ENCODE data around the gene RCOR3. TPM values are rescaled to one million over a fixed set of nuclear protein-coding genes. Genes with fewer than 3 reads are reported as not detected.
"Not testable (repeated sequence)": the region's sequence is repeated elsewhere in the genome, so short reads cannot be mapped to it uniquely, and the experiment has no call there.

Gene RCOR3
- total RNA-seq, 1 donor from 2014 or later: 51.6 TPM

- Mint-ChIP-seq H3K27ac (ENCODE audit: unreplicated experiment) (no peak overlapping the region), H3K27me3 (ENCODE audit: low read depth) (peaks cover 2% of the 10 kb centered on the region), H3K4me1 (no peaks in the 10 kb centered on the region), H3K4me3 (no peak overlapping the region), H3K9me3 (no peaks in the 10 kb centered on the region), H3K36me3 (ENCODE audit: low read depth) (no peaks in the 10 kb centered on the region)
- no peak for DNase-seq (ENCODE audit: low read depth, low spot score)
- no peak for TF ChIP-seq CTCF (conservative IDR thresholded peaks at IDR 0.05)
Measured at GRCh38 chr1:211237579-211237978, 21.6 kb upstream of the RCOR3 start.

- H3K9me3 Mint-ChIP-seq; H3K36me3 Mint-ChIP-seq (ENCODE audit: low read depth); H3K27me3 Mint-ChIP-seq (ENCODE audit: low read depth); H3K27ac Mint-ChIP-seq (ENCODE audit: unreplicated experiment); H3K4me1 Mint-ChIP-seq; H3K4me3 Mint-ChIP-seq; DNase-seq (ENCODE audit: low read depth, low spot score): not testable (repeated sequence)
Measured at GRCh38 chr1:211240567-211240966, 18.6 kb upstream of the RCOR3 start.

- Mint-ChIP-seq H3K27me3 (ENCODE audit: low read depth) (peaks cover 2% of the 10 kb centered on the region), H3K9me3 (no peaks in the 10 kb centered on the region), H3K4me3 (no peak overlapping the region), H3K27ac (ENCODE audit: unreplicated experiment) (no peak overlapping the region), H3K4me1 (no peaks in the 10 kb centered on the region), H3K36me3 (ENCODE audit: low read depth) (no peaks in the 10 kb centered on the region)
- no peak for DNase-seq (ENCODE audit: low read depth, low spot score)
- TF ChIP-seq CTCF (conservative IDR thresholded peaks at IDR 0.05): no peak
Measured at GRCh38 chr1:211241071-211241470, 18.1 kb upstream of the RCOR3 start.

GRCh38 chr1:211243639-211244038 is 15.5 kb upstream of the RCOR3 start:
- not testable (repeated sequence) for H3K27me3 Mint-ChIP-seq (ENCODE audit: low read depth); H3K36me3 Mint-ChIP-seq (ENCODE audit: low read depth); H3K4me3 Mint-ChIP-seq; DNase-seq (ENCODE audit: low read depth, low spot score); H3K27ac Mint-ChIP-seq (ENCODE audit: unreplicated experiment); H3K9me3 Mint-ChIP-seq
- peaks cover 16% of the 10 kb centered on the region for H3K4me1 Mint-ChIP-seq

- not testable (repeated sequence) for DNase-seq (ENCODE audit: low read depth, low spot score); H3K27ac Mint-ChIP-seq (ENCODE audit: unreplicated experiment); H3K27me3 Mint-ChIP-seq (ENCODE audit: low read depth); H3K36me3 Mint-ChIP-seq (ENCODE audit: low read depth); H3K4me3 Mint-ChIP-seq; H3K9me3 Mint-ChIP-seq
- peaks cover 16% of the 10 kb centered on the region for H3K4me1 Mint-ChIP-seq
Measured at GRCh38 chr1:211246583-211246982, 12.6 kb upstream of the RCOR3 start.

GRCh38 chr1:211247921-211248320 is 11.2 kb upstream of the RCOR3 start:
- H3K4me1 Mint-ChIP-seq: peaks cover 16% of the 10 kb centered on the region
- no peak for TF ChIP-seq CTCF (conservative IDR thresholded peaks at IDR 0.05)

GRCh38 chr1:211249611-211250010 is 9.6 kb upstream of the RCOR3 start:
- Mint-ChIP-seq H3K4me1 (peaks cover 16% of the 10 kb centered on the region), H3K27me3 (ENCODE audit: low read depth) (peaks cover 12% of the 10 kb centered on the region)
- not testable (repeated sequence) for H3K27ac Mint-ChIP-seq (ENCODE audit: unreplicated experiment); DNase-seq (ENCODE audit: low read depth, low spot score); H3K4me3 Mint-ChIP-seq; H3K9me3 Mint-ChIP-seq; H3K36me3 Mint-ChIP-seq (ENCODE audit: low read depth)

More at GRCh38 chr1:211247921-211248320, 11.2 kb upstream of the RCOR3 start:
- Mint-ChIP-seq H3K9me3 (no peaks in the 10 kb centered on the region), H3K27me3 (ENCODE audit: low read depth) (peaks cover 12% of the 10 kb centered on the region), H3K27ac (ENCODE audit: unreplicated experiment) (no peak overlapping the region), H3K4me3 (no peak overlapping the region), H3K36me3 (ENCODE audit: low read depth) (no peaks in the 10 kb centered on the region)
- no peak for DNase-seq (ENCODE audit: low read depth, low spot score)

- peaks cover 30% of the 10 kb centered on the region for H3K4me1 Mint-ChIP-seq
- TF ChIP-seq CTCF (conservative IDR thresholded peaks at IDR 0.05): no peak
- H3K36me3 Mint-ChIP-seq (ENCODE audit: low read depth): peaks cover 4% of the 10 kb centered on the region
- no peaks in the 10 kb centered on the region for H3K27me3 Mint-ChIP-seq (ENCODE audit: low read depth)
- H3K27ac Mint-ChIP-seq (ENCODE audit: unreplicated experiment): peak overlapping the region; percentile 97
- no peaks in the 10 kb centered on the region for H3K9me3 Mint-ChIP-seq
- DNase-seq (ENCODE audit: low read depth, low spot score): no peak
- H3K4me3 Mint-ChIP-seq: peak overlapping the region; percentile 93
Measured at GRCh38 chr1:211257826-211258225, 1.3 kb upstream of the RCOR3 start.
